ENCODE measurements around the gene E2F2. TPM values are rescaled to one million over a fixed set of nuclear protein-coding genes. Genes with fewer than 3 reads are reported as not detected.
A peak's percentile ranks its signal among the peaks of the same experiment; 100 is the strongest.

The E2F2 gene
- total and polyA plus RNA-seq, 10 donors: 0.89 to 18.9 (median 4.9) TPM

- Histone ChIP-seq H3K27me3 (replicated peaks in 1 of 7) (peaks cover 0 to 27% (median 0%) of the 10 kb centered on the region in 7 donors), H3K9me3 (no peaks in the 10 kb centered on the region), H3K4me3 (peak overlapping the region in 5 of 8 donors; percentile 42 to 87 (median 75)), H3K4me1 (peaks cover 46 to 79% (median 72%) of the 10 kb centered on the region in 6 donors), H3K36me3 (peaks cover 0 to 7% (median 0%) of the 10 kb centered on the region in 6 donors), H3K27ac (peak overlapping the region; percentile 91 to 96 (median 94))
- TF ChIP-seq, protein P1, sequence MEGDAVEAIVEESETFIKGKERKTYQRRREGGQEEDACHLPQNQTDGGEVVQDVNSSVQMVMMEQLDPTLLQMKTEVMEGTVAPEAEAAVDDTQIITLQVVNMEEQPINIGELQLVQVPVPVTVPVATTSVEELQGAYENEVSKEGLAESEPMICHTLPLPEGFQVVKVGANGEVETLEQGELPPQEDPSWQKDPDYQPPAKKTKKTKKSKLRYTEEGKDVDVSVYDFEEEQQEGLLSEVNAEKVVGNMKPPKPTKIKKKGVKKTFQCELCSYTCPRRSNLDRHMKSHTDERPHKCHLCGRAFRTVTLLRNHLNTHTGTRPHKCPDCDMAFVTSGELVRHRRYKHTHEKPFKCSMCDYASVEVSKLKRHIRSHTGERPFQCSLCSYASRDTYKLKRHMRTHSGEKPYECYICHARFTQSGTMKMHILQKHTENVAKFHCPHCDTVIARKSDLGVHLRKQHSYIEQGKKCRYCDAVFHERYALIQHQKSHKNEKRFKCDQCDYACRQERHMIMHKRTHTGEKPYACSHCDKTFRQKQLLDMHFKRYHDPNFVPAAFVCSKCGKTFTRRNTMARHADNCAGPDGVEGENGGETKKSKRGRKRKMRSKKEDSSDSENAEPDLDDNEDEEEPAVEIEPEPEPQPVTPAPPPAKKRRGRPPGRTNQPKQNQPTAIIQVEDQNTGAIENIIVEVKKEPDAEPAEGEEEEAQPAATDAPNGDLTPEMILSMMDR (IDR thresholded peaks at IDR 0.05 in 8 of 11, conservative IDR thresholded peaks at IDR 0.05 in 3 of 11): no peak
- TF ChIP-seq POLR2AphosphoS5 (IDR thresholded peaks at IDR 0.05): peak in 1 of 3 donors; percentile 17
- 45 to 73% (median 65%) methylated on average over 9 of the region's 9 CpGs for WGBS, 5 donors
- DNase-seq: no peak
- intact Hi-C loops (cut with DNase I; ENCODE audit: low total_unique reads): no loop called here
Measured at GRCh38 chr1:23555986-23556634, 25.1 kb upstream of the E2F2 start.

- Histone ChIP-seq H3K4me1 (peaks cover 40 to 77% (median 65%) of the 10 kb centered on the region in 6 donors), H3K27ac (peak overlapping the region; percentile 91 to 96 (median 94)), H3K27me3 (replicated peaks in 1 of 7) (peaks cover 0 to 27% (median 0%) of the 10 kb centered on the region in 7 donors), H3K9me3 (no peaks in the 10 kb centered on the region), H3K4me3 (peak overlapping the region; percentile 21 to 87 (median 43)), H3K36me3 (peaks cover 0 to 7% (median 0%) of the 10 kb centered on the region in 6 donors)
- no peak for DNase-seq
- TF ChIP-seq POLR2AphosphoS5 (IDR thresholded peaks at IDR 0.05) (no peak), POLR2A (IDR thresholded peaks at IDR 0.05) (no peak)
- 36 to 45% (median 43%) methylated on average over 15 of the region's 15 CpGs for WGBS, 5 donors
- intact Hi-C loops (cut with DNase I; ENCODE audit: low total_unique reads): no loop called here
Measured at GRCh38 chr1:23555270-23555985, 24.4 kb upstream of the E2F2 start.

GRCh38 chr1:23554481-23555269 lies 23.6 kb upstream of the E2F2 start:
- Histone ChIP-seq H3K36me3 (peaks cover 0 to 7% (median 0%) of the 10 kb centered on the region in 6 donors), H3K4me3 (peak overlapping the region; percentile 30 to 87 (median 43)), H3K27me3 (replicated peaks in 1 of 7) (peaks cover 0 to 27% (median 0%) of the 10 kb centered on the region in 7 donors), H3K4me1 (peaks cover 33 to 75% (median 58%) of the 10 kb centered on the region in 6 donors), H3K27ac (peak overlapping the region; percentile 91 to 96 (median 94)), H3K9me3 (no peaks in the 10 kb centered on the region)
- WGBS, 5 donors: 1 to 2% (median 1%) methylated on average over 49 to 81 of the region's 81 CpGs
- intact Hi-C loops (cut with DNase I; ENCODE audit: low total_unique reads): no loop called here
- peak; percentile 97 for DNase-seq
- TF ChIP-seq, protein P1 (IDR thresholded peaks at IDR 0.05 in 8 of 11, conservative IDR thresholded peaks at IDR 0.05 in 3 of 11): peak in 5 of 11 experiments; percentile 7 to 43 (median 37)
- TF ChIP-seq POLR2A (IDR thresholded peaks at IDR 0.05) (peak in 2 of 3 donors; percentile 38 to 40), POLR2AphosphoS5 (IDR thresholded peaks at IDR 0.05) (peak; percentile 75 to 90 (median 88))

GRCh38 chr1:23554127-23554480 lies 23.1 kb upstream of the E2F2 start:
- intact Hi-C loops (cut with DNase I; ENCODE audit: low total_unique reads): no loop called here
- Histone ChIP-seq H3K27ac (peak overlapping the region; percentile 91 to 96 (median 94)), H3K9me3 (no peaks in the 10 kb centered on the region), H3K4me1 (peaks cover 33 to 73% (median 57%) of the 10 kb centered on the region in 6 donors), H3K36me3 (peaks cover 0 to 7% (median 0%) of the 10 kb centered on the region in 6 donors), H3K4me3 (peak overlapping the region; percentile 30 to 87 (median 43)), H3K27me3 (replicated peaks in 1 of 7) (peaks cover 0 to 27% (median 0%) of the 10 kb centered on the region in 7 donors)
- no peak for TF ChIP-seq POLR2AphosphoS5 (IDR thresholded peaks at IDR 0.05)
- WGBS, 5 donors: 16 to 27% (median 23%) methylated on average over 12 of the region's 12 CpGs
- DNase-seq: no peak

Data from spleen (tissue), 11 donors.